Measurements from ENCODE around the gene RPA3. TPM values are rescaled to one million over a fixed set of nuclear protein-coding genes. Genes with fewer than 3 reads are reported as not detected.

RPA3 gene
- total RNA-seq, 5 donors from 2014 or later (not counting 1 experiment from before 2014, with no cell fraction given) = 24.5 to 28.5 (median 26.8) TPM

DNA sequence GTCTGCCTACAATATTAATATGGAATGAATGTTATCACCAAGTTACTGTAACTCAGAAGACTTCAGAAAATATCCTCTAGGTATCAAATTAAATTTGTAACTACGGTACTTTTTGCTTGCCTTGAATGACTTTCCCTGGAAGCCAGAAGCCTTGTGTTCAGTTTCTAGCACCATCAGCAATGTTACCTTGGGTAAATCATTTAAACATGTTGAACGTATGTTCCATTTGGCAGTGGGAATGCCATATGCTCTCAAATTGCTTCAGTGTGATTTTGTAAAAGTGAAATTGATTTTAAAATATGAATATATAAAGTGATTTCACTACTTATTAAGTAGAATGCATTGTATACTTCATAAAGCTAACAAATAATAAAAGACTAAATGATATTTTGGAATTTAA lies 11.2 kb downstream of the RPA3 start:
- WGBS (ENCODE audit: insufficient coverage) = 100% methylated on average over 1 of the region's 2 CpGs
- H3K27me3 ChIP-seq (replicated peaks in 1 of 2; ENCODE audit: control insufficient read depth in 2 of 2, extremely low read depth in 1 of 2, insufficient read depth in 2 of 2, low read length in 1 of 2) = no peaks in the 10 kb centered on the region
- no peak for ATAC-seq (replicated peaks in 1 of 4)

DNA sequence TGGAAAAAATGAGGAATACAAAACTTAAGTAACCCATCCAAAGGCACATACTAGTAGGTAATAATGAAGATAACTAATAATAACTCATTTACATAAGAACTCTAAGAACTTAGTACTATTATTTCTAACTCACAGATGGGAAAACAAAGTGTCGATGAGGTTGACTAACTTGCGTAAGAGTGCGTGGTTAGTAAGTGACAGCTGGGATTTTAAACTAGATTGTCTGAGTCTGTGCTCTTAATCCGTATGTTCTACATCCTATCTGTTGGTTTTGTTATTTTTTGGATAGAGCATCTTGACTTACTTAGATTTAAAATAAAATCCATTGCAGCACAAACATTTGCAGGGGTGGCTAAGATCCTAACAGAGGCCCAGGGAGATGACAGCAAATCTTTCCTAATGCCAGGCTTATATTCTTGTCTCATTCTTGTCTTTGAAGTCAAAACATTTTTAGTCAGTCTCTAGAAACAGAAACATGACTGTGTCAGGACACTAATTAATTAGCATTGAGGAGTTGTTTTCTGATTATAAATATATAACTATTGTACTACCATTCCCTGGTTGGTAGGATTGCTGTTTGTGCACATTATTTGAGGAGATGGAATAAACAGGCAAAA lies 11.7 kb downstream of the RPA3 start:
- ATAC-seq (replicated peaks in 1 of 4) (no peak), DNase-seq (no peak)
- H3K27me3 Mint-ChIP-seq = no peaks in the 10 kb centered on the region
- H3K4me3 Mint-ChIP-seq = no peak overlapping the region
- WGBS (ENCODE audit: insufficient coverage) = no CpG with 5 or more reads among the region's 4 CpGs
- no peaks in the 10 kb centered on the region for H3K36me3 ChIP-seq (ENCODE audit: control insufficient read depth in 2 of 2, extremely low read depth in 1 of 2, insufficient read depth in 1 of 2, low read length in 1 of 2)
- H3K27ac ChIP-seq (ENCODE audit: low read length) = no peak overlapping the region
- CTCF ChIA-PET = no interaction called here
- no peaks in the 10 kb centered on the region for H3K27me3 ChIP-seq (replicated peaks in 1 of 2; ENCODE audit: control insufficient read depth in 2 of 2, extremely low read depth in 1 of 2, insufficient read depth in 2 of 2, low read length in 1 of 2)
- H3K4me1 Mint-ChIP-seq = peaks cover 25 to 32% (median 31%) of the 10 kb centered on the region in 3 donors
- H3K27ac Mint-ChIP-seq = no peak overlapping the region
- no peaks in the 10 kb centered on the region for H3K9me3 Mint-ChIP-seq
- no peaks in the 10 kb centered on the region for H3K9me3 ChIP-seq
- H3K4me3 ChIP-seq (ENCODE audit: control insufficient read depth in 1 of 2, extremely low read depth in 1 of 2, low read length in 1 of 2) = no peak overlapping the region
- POLR2A ChIA-PET = interaction anchor here in 1 of 2 donors (0.7 kb wide), 1 partner anchor 66 kb away, joined by 3 read pairs; no protein-coding TSS in a partner anchor
- peaks cover 29% of the 10 kb centered on the region for H3K36me3 Mint-ChIP-seq
- peaks cover 0 to 4% of the 10 kb centered on the region in 2 experiments for H3K4me1 ChIP-seq (ENCODE audit: control insufficient read depth in 1 of 2, extremely low read depth in 1 of 2, insufficient read depth in 2 of 2, low read length in 2 of 2)

More for the DNA sequence above, 11.2 kb downstream of the RPA3 start:
- ChIA-PET POLR2A (no interaction called here), CTCF (interaction anchor here in 1 of 2 donors (1.3 to 1.4 kb wide), 2 partner anchors 26 to 483 kb away, joined by 3 to 4 read pairs; no protein-coding TSS in a partner anchor)
- H3K36me3 Mint-ChIP-seq = peaks cover 29% of the 10 kb centered on the region
- no peaks in the 10 kb centered on the region for H3K27me3 Mint-ChIP-seq
- H3K27ac Mint-ChIP-seq = no peak overlapping the region
- no peak for DNase-seq
- H3K4me1 ChIP-seq (ENCODE audit: control insufficient read depth in 1 of 2, extremely low read depth in 1 of 2, insufficient read depth in 2 of 2, low read length in 2 of 2) = peaks cover 0 to 4% of the 10 kb centered on the region in 2 experiments
- no peaks in the 10 kb centered on the region for H3K36me3 ChIP-seq (ENCODE audit: control insufficient read depth in 2 of 2, extremely low read depth in 1 of 2, insufficient read depth in 1 of 2, low read length in 1 of 2)
- no peak overlapping the region for H3K4me3 ChIP-seq (ENCODE audit: control insufficient read depth in 1 of 2, extremely low read depth in 1 of 2, low read length in 1 of 2)
- no peaks in the 10 kb centered on the region for H3K9me3 ChIP-seq
- H3K27ac ChIP-seq (ENCODE audit: low read length) = no peak overlapping the region
- peaks cover 25 to 32% (median 32%) of the 10 kb centered on the region in 3 donors for H3K4me1 Mint-ChIP-seq
- H3K4me3 Mint-ChIP-seq = no peak overlapping the region
- no peaks in the 10 kb centered on the region for H3K9me3 Mint-ChIP-seq

DNA sequence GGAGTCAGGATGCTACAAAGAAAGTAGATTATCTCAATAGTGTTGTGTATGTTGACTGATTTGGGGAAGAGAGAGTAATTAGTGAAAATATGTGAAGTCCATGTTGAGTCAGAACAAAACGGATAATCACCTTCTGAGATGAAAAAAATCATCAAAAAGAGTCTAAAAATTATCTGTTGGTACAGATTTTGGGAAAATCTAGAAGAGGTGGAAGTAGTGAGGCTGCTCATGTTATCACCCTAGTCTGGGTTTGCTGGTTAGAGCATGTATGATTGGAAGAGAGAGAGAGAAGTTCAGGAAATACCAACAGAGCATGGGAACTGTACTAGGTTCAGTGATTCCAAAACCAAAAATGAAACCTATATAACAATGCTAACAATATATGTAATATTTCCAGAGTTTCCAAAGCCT lies 12.3 kb downstream of the RPA3 start:
- no peak overlapping the region for H3K4me3 Mint-ChIP-seq
- ATAC-seq (replicated peaks in 1 of 4) (no peak), DNase-seq (no peak)
- POLR2A ChIA-PET = no interaction called here
- no peak overlapping the region for H3K27ac Mint-ChIP-seq
- 80% methylated on average over 1 of the region's 1 CpG for WGBS (ENCODE audit: insufficient coverage)
- Histone ChIP-seq H3K4me3 (ENCODE audit: control insufficient read depth in 1 of 2, extremely low read depth in 1 of 2, low read length in 1 of 2) (no peak overlapping the region), H3K27me3 (replicated peaks in 1 of 2; ENCODE audit: control insufficient read depth in 2 of 2, extremely low read depth in 1 of 2, insufficient read depth in 2 of 2, low read length in 1 of 2) (no peaks in the 10 kb centered on the region), H3K4me1 (ENCODE audit: control insufficient read depth in 1 of 2, extremely low read depth in 1 of 2, insufficient read depth in 2 of 2, low read length in 2 of 2) (peaks cover 0 to 4% of the 10 kb centered on the region in 2 experiments), H3K36me3 (ENCODE audit: control insufficient read depth in 2 of 2, extremely low read depth in 1 of 2, insufficient read depth in 1 of 2, low read length in 1 of 2) (no peaks in the 10 kb centered on the region), H3K27ac (ENCODE audit: low read length) (no peak overlapping the region), H3K9me3 (no peaks in the 10 kb centered on the region)
- CTCF ChIA-PET = no interaction called here
- no peaks in the 10 kb centered on the region for H3K27me3 Mint-ChIP-seq
- peaks cover 25 to 34% (median 32%) of the 10 kb centered on the region in 3 donors for H3K4me1 Mint-ChIP-seq
- H3K9me3 Mint-ChIP-seq = no peaks in the 10 kb centered on the region
- H3K36me3 Mint-ChIP-seq = peaks cover 28% of the 10 kb centered on the region

DNA sequence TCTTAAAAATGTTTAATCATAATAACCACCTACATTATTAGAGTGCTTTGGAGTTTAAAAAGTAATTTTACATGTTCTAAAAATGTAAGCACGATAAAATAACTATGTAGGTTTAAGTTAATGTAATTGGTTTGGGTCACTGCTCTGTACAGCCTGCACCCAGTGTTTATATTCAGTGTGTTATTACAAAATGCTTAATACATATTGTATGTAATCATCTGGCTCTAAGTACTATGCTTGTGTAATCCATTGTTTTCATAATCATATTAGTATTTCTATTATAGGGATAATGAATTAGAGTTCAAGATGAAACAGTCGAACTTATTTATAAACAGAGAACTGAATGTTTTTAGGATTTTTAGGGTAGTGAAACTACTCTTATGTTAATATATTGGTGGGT lies 13.1 kb downstream of the RPA3 start:
- H3K36me3 ChIP-seq (ENCODE audit: control insufficient read depth in 2 of 2, extremely low read depth in 1 of 2, insufficient read depth in 1 of 2, low read length in 1 of 2) = no peaks in the 10 kb centered on the region
- no peaks in the 10 kb centered on the region for H3K27me3 ChIP-seq (replicated peaks in 1 of 2; ENCODE audit: control insufficient read depth in 2 of 2, extremely low read depth in 1 of 2, insufficient read depth in 2 of 2, low read length in 1 of 2)
- peaks cover 0 to 4% of the 10 kb centered on the region in 2 experiments for H3K4me1 ChIP-seq (ENCODE audit: control insufficient read depth in 1 of 2, extremely low read depth in 1 of 2, insufficient read depth in 2 of 2, low read length in 2 of 2)
- no peak for ATAC-seq (replicated peaks in 1 of 4)
- Mint-ChIP-seq H3K27ac (no peak overlapping the region), H3K4me1 (peaks cover 28 to 37% (median 36%) of the 10 kb centered on the region in 3 donors), H3K27me3 (no peaks in the 10 kb centered on the region), H3K9me3 (no peaks in the 10 kb centered on the region), H3K36me3 (peaks cover 23% of the 10 kb centered on the region), H3K4me3 (no peak overlapping the region)
- ChIA-PET CTCF (no interaction called here), POLR2A (no interaction called here)
- DNase-seq = no peak
- H3K27ac ChIP-seq (ENCODE audit: low read length) = no peak overlapping the region
- no CpG with 5 or more reads among the region's 2 CpGs for WGBS (ENCODE audit: insufficient coverage)
- H3K9me3 ChIP-seq = no peaks in the 10 kb centered on the region
- H3K4me3 ChIP-seq (ENCODE audit: control insufficient read depth in 1 of 2, extremely low read depth in 1 of 2, low read length in 1 of 2) = no peak overlapping the region

DNA sequence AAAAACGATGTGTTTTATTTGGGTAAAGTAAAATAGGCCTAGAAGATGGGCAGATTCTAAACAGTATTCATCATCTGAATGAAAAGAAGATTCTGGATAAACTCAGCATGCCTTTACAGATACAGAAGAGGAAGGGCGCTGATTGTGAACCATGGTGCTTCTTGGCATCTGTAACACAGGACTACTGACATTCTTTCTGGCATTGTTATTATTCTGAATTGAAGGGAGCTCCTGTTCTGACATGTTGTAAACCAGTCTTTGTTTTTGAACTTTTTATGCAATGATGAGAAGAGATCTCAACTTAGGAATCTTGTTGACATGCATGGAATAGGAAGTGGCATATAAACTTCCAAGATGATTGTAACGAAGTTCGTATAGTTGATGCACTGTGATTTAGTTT lies 13.5 kb downstream of the RPA3 start:
- Mint-ChIP-seq H3K36me3 (peaks cover 19% of the 10 kb centered on the region), H3K4me1 (peaks cover 32 to 37% (median 35%) of the 10 kb centered on the region in 3 donors), H3K9me3 (no peaks in the 10 kb centered on the region), H3K27ac (no peak overlapping the region), H3K27me3 (no peaks in the 10 kb centered on the region), H3K4me3 (no peak overlapping the region)
- DNase-seq (no peak), ATAC-seq (replicated peaks in 1 of 4) (no peak)
- Histone ChIP-seq H3K36me3 (ENCODE audit: control insufficient read depth in 2 of 2, extremely low read depth in 1 of 2, insufficient read depth in 1 of 2, low read length in 1 of 2) (no peaks in the 10 kb centered on the region), H3K27me3 (replicated peaks in 1 of 2; ENCODE audit: control insufficient read depth in 2 of 2, extremely low read depth in 1 of 2, insufficient read depth in 2 of 2, low read length in 1 of 2) (no peaks in the 10 kb centered on the region), H3K9me3 (no peaks in the 10 kb centered on the region), H3K4me3 (ENCODE audit: control insufficient read depth in 1 of 2, extremely low read depth in 1 of 2, low read length in 1 of 2) (no peak overlapping the region), H3K27ac (ENCODE audit: low read length) (no peak overlapping the region), H3K4me1 (ENCODE audit: control insufficient read depth in 1 of 2, extremely low read depth in 1 of 2, insufficient read depth in 2 of 2, low read length in 2 of 2) (peaks cover 0 to 4% of the 10 kb centered on the region in 2 experiments)
- ChIA-PET CTCF (interaction anchor here in 1 of 2 donors (0.6 kb wide), 1 partner anchor 683 kb away, joined by 4 read pairs; no protein-coding TSS in a partner anchor), POLR2A (interaction anchor here in 1 of 2 donors (0.6 kb wide), 1 partner anchor 1276 kb away, joined by 4 read pairs; no protein-coding TSS in a partner anchor)
- 100% methylated on average over 1 of the region's 4 CpGs for WGBS (ENCODE audit: insufficient coverage)

DNA sequence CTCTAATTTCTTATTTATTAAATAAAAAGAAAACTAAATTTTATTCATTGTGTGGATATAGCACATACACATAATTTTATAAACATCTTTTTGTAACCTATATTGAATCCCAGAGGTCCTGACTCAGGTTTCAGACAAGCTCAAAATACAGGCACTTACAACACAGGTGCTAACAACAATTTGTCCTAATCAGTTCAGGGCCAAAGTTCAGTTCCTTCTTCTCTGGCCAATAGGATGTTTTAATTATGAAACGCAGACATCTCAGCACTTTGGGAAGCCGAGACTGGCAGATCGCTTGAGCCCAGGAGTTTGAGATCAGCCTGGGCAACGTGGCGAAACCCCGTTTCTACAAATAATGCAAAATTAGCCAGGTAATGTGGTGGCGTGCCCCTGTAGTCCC lies 15.0 kb downstream of the RPA3 start:
- no peak overlapping the region for H3K4me3 Mint-ChIP-seq
- no peak overlapping the region for H3K27ac Mint-ChIP-seq
- CTCF ChIA-PET = no interaction called here

More for the DNA sequence above, 15.0 kb downstream of the RPA3 start:
- H3K27me3 Mint-ChIP-seq = no peaks in the 10 kb centered on the region
- peaks cover 17% of the 10 kb centered on the region for H3K36me3 Mint-ChIP-seq
- no peak overlapping the region for H3K27ac ChIP-seq (ENCODE audit: low read length)
- H3K27me3 ChIP-seq (replicated peaks in 1 of 2; ENCODE audit: control insufficient read depth in 2 of 2, extremely low read depth in 1 of 2, insufficient read depth in 2 of 2, low read length in 1 of 2) = no peaks in the 10 kb centered on the region
- DNase-seq (no peak), ATAC-seq (replicated peaks in 1 of 4) (no peak)
- H3K4me1 ChIP-seq (ENCODE audit: control insufficient read depth in 1 of 2, extremely low read depth in 1 of 2, insufficient read depth in 2 of 2, low read length in 2 of 2) = no peaks in the 10 kb centered on the region
- WGBS (ENCODE audit: insufficient coverage) = 96% methylated on average over 7 of the region's 7 CpGs
- POLR2A ChIA-PET = no interaction called here
- no peaks in the 10 kb centered on the region for H3K9me3 Mint-ChIP-seq
- no peaks in the 10 kb centered on the region for H3K9me3 ChIP-seq
- H3K4me3 ChIP-seq (ENCODE audit: control insufficient read depth in 1 of 2, extremely low read depth in 1 of 2, low read length in 1 of 2) = no peak overlapping the region
- no peaks in the 10 kb centered on the region for H3K36me3 ChIP-seq (ENCODE audit: control insufficient read depth in 2 of 2, extremely low read depth in 1 of 2, insufficient read depth in 1 of 2, low read length in 1 of 2)
- H3K4me1 Mint-ChIP-seq = peaks cover 27 to 36% (median 33%) of the 10 kb centered on the region in 3 donors

Data from T-cell (primary cell).